Gastroesophageal sphincter (tissue), 3 donors: ENCODE measurements around the gene VAV1.

Experiments used
- CTCF ChIP-seq, 4 experiments: fragments of 200-600 bp in 2 of 4; fragments of 450-650 bp in 2 of 4; sonication (generic) in 1 of 4; IDR thresholded peaks; one replicate each; pipeline ENCODE4 v1.5.1; 2017 to 2019; ENCODE audit warnings: antibody characterized with exemption in 4 of 4, mild to moderate bottlenecking in 2 of 4, moderate library complexity in 2 of 4
- POLR2AphosphoS5 ChIP-seq: sonication (generic); formaldehyde crosslinking; IDR thresholded peaks from one replicate; pipeline ENCODE4 v1.6.1; 2017; ENCODE audit warnings: antibody characterized with exemption

- no peak for TF ChIP-seq CTCF (IDR thresholded peaks at IDR 0.05)
- no peak for TF ChIP-seq POLR2AphosphoS5
Measured at GRCh38 chr19:6776999-6777398, 4.5 kb downstream of the VAV1 start.
